ENCODE results near the gene KHDC1L. TPM values are rescaled to one million over a fixed set of nuclear protein-coding genes. Genes with fewer than 3 reads are reported as not detected.

KHDC1L gene
- total RNA-seq, 4 donors from 2014 or later = not detected

DNA sequence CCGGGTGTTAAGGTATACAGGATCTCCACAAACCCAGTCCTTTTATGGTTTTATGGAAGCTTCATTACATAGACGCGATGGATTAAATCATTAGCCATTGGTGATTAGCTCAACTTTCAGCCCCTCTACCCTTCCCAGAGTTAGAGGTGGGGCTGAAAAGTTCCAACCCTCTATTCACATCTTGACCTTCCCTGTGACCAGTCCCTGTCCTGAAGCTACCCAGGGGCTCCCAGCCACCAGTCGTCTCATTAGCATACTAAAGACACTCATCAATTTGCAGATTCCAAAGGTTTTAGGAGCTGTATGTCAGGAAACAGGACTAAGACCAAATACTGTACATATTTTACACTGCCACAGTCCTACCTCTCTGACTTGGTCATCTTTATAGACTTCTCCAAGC lies 21.0 kb downstream of the KHDC1L start:
- Histone ChIP-seq H3K27me3 (no peaks in the 10 kb centered on the region), H3K4me1 (no peaks in the 10 kb centered on the region), H3K27ac (no peak overlapping the region), H3K36me3 (no peaks in the 10 kb centered on the region), H3K9me3 (no peaks in the 10 kb centered on the region), H3K4me3 (no peak overlapping the region)
- no peak for TF ChIP-seq EP300 (IDR thresholded peaks at IDR 0.05; ENCODE audit: low read depth)
- no peak for TF ChIP-seq POLR2AphosphoS5 (IDR thresholded peaks at IDR 0.05)
- TF ChIP-seq, protein P1, sequence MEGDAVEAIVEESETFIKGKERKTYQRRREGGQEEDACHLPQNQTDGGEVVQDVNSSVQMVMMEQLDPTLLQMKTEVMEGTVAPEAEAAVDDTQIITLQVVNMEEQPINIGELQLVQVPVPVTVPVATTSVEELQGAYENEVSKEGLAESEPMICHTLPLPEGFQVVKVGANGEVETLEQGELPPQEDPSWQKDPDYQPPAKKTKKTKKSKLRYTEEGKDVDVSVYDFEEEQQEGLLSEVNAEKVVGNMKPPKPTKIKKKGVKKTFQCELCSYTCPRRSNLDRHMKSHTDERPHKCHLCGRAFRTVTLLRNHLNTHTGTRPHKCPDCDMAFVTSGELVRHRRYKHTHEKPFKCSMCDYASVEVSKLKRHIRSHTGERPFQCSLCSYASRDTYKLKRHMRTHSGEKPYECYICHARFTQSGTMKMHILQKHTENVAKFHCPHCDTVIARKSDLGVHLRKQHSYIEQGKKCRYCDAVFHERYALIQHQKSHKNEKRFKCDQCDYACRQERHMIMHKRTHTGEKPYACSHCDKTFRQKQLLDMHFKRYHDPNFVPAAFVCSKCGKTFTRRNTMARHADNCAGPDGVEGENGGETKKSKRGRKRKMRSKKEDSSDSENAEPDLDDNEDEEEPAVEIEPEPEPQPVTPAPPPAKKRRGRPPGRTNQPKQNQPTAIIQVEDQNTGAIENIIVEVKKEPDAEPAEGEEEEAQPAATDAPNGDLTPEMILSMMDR (IDR thresholded peaks at IDR 0.05) = no peak
- TF ChIP-seq POLR2A (IDR thresholded peaks at IDR 0.05) = no peak
- intact Hi-C loops (cut with DNase I; ENCODE audit: low total_unique reads) (no loop called here), in situ Hi-C loops (cut with MboI; ENCODE audit: low pct_ligation_motif_present in 1 of 4, low pct_unique_long_range_greater_than_20kb in 1 of 4, low sequenced_read_pairs in 3 of 4) (no loop called here)
- DNase-seq = no peak
- WGBS, 2 donors (ENCODE audit: low coverage in 1 of 2) = 40 to 75% methylated on average over 1 to 4 of the region's 4 CpGs

DNA sequence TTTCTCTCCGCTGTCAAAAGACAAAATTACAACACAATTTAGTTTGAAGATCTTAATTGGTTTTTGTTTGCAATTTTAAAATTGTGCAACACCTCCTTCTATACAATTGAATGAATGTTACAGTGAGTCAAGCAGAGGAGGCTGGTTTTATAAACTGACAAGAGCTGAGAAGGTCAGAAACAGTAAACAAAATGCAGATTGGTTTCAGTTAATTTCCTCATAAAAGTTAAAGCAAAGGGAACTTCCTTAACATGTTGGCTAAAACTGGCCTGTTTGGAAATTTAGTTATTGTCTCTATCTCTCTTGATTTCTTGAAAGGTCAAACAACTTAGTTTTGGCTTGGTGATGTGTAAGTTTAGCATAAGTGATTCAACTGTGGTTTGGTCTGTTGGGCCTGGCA lies 22.2 kb downstream of the KHDC1L start:
- no peak for DNase-seq
- Histone ChIP-seq H3K9me3 (no peaks in the 10 kb centered on the region), H3K4me1 (no peaks in the 10 kb centered on the region), H3K27me3 (no peaks in the 10 kb centered on the region), H3K4me3 (no peak overlapping the region), H3K36me3 (no peaks in the 10 kb centered on the region), H3K27ac (no peak overlapping the region)
- in situ Hi-C loops (cut with MboI; ENCODE audit: low pct_ligation_motif_present in 1 of 4, low pct_unique_long_range_greater_than_20kb in 1 of 4, low sequenced_read_pairs in 3 of 4) = no loop called here
- intact Hi-C loops (cut with DNase I; ENCODE audit: low total_unique reads) = no loop called here
- 78 to 90% methylated on average over 1 of the region's 1 CpG for WGBS, 2 donors (ENCODE audit: low coverage in 1 of 2)
- TF ChIP-seq POLR2A (IDR thresholded peaks at IDR 0.05) = no peak
- TF ChIP-seq, protein P1 (IDR thresholded peaks at IDR 0.05) = no peak
- TF ChIP-seq POLR2AphosphoS5 (IDR thresholded peaks at IDR 0.05) = no peak
- no peak for TF ChIP-seq EP300 (IDR thresholded peaks at IDR 0.05; ENCODE audit: low read depth)

DNA sequence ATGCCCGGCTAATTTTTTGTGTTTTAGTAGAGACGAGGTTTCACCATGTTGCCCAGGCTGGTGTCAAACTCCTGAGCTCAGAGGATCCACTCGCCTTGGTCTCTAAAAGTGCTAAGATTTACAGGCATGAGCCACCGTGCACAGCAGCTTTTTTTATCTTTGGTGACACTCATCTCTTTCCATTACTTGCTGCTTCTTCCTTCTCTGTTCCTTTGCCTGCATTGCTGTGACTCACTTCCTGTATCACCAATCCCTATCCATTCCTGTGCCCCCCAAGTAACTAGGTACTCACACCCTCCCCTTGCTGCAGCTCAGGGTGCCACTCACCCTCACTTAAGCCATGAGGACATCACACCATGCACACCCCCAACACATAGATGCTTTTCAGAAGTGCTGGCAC lies 24.6 kb downstream of the KHDC1L start:
- Histone ChIP-seq H3K27ac (no peak overlapping the region), H3K36me3 (no peaks in the 10 kb centered on the region), H3K9me3 (no peaks in the 10 kb centered on the region), H3K27me3 (no peaks in the 10 kb centered on the region), H3K4me1 (no peaks in the 10 kb centered on the region), H3K4me3 (no peak overlapping the region)
- intact Hi-C loops (cut with DNase I; ENCODE audit: low total_unique reads) = no loop called here
- WGBS, 2 donors (ENCODE audit: low coverage in 1 of 2) = 38 to 69% methylated on average over 1 to 4 of the region's 4 CpGs
- in situ Hi-C loops (cut with MboI; ENCODE audit: low pct_ligation_motif_present in 1 of 4, low pct_unique_long_range_greater_than_20kb in 1 of 4, low sequenced_read_pairs in 3 of 4) = no loop called here
- TF ChIP-seq EP300 (IDR thresholded peaks at IDR 0.05; ENCODE audit: low read depth) = no peak
- no peak for TF ChIP-seq POLR2A (IDR thresholded peaks at IDR 0.05)
- TF ChIP-seq POLR2AphosphoS5 (IDR thresholded peaks at IDR 0.05) = no peak
- TF ChIP-seq, protein P1 (IDR thresholded peaks at IDR 0.05) = no peak
- no peak for DNase-seq

DNA sequence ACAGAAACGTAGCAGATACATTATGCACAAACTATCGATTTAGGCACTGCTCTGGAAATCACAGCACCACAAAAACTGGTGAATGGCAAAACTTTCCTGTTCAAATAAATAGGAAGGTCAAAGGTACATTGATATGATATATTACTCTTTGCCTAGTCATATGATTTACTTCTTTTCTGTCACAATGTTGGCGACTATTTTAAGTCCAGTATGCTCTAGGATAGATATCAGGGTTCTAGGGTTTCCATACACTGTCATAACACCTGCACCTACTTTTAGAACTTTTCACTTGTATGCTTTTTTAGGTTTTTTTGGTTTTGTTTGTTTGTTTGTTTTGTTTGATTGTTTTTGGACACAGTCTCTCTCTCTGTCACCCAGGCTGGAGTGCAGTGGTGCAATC lies 25.0 kb downstream of the KHDC1L start:
- TF ChIP-seq, protein P1 (IDR thresholded peaks at IDR 0.05) = no peak
- TF ChIP-seq POLR2A (IDR thresholded peaks at IDR 0.05) (no peak), POLR2AphosphoS5 (IDR thresholded peaks at IDR 0.05) (no peak), EP300 (IDR thresholded peaks at IDR 0.05; ENCODE audit: low read depth) (no peak)
- Histone ChIP-seq H3K27ac (no peak overlapping the region), H3K4me1 (no peaks in the 10 kb centered on the region), H3K4me3 (no peak overlapping the region), H3K36me3 (no peaks in the 10 kb centered on the region), H3K27me3 (no peaks in the 10 kb centered on the region), H3K9me3 (no peaks in the 10 kb centered on the region)
- in situ Hi-C loops (cut with MboI; ENCODE audit: low pct_ligation_motif_present in 1 of 4, low pct_unique_long_range_greater_than_20kb in 1 of 4, low sequenced_read_pairs in 3 of 4) (no loop called here), intact Hi-C loops (cut with DNase I; ENCODE audit: low total_unique reads) (no loop called here)
- 78% methylated on average over 3 of the region's 3 CpGs for WGBS, 2 donors (ENCODE audit: low coverage in 1 of 2)
- DNase-seq = no peak
